ENCODE data around the gene AP5B1. TPM values are rescaled to one million over a fixed set of nuclear protein-coding genes. Genes with fewer than 3 reads are reported as not detected.

Gene AP5B1, protein sequence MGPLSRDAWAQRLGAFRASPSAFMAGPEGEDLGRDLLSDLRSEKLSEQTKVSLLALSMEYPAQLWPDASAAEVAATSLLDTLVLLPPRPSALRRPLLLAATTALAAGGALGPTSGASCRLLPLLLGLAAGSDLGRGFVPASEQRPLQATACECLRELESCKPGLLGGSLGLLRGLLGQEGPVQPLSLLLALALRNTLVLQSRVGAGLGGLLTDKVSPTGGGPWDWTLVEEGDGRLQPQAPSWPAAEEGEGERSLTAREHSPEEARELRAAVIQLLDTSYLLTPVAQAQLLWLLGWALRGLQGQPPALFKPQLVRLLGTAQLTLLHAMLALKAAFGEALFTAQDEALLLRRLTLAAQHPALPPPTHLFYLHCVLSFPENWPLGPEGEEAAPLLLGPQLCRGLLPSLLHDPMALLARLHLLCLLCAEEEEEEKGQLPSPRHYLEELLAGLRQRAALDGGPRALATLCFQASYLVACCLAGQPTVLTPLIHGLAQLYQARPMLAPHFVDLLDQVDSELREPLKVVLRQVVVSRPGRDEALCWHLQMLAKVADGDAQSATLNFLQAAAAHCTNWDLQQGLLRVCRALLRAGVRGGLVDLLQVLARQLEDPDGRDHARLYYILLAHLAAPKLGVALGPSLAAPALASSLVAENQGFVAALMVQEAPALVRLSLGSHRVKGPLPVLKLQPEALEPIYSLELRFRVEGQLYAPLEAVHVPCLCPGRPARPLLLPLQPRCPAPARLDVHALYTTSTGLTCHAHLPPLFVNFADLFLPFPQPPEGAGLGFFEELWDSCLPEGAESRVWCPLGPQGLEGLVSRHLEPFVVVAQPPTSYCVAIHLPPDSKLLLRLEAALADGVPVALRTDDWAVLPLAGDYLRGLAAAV
- total RNA-seq = 15.3 and 18.1 TPM in 2 replicates

DNA sequence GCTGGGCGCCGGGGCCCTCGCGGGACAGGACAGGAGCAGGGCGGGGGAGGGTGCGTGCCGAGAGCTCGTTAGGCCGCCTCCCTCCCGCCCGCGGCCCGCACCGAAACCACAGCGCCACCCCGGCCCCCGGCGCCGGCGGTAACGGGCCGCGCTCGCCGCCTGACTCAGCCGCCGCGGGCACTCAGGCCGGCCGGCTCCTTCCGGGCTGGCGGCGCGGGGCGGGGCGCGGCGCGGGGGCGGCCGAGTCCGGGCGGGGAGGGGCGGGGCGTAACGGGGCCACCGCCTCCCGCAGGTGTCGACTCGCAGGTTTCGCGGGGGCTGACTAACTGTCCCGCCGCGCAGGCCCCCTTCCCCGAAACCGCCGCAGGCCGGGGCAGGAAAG lies at the start of gene AP5B1:
Gene AP5B1 (minus strand): TSS at position 207 of the 382 bp plus-strand sequence. CDS start 385 bp downstream, outside the sequence.
- peak; percentile 100 for DNase-seq (ENCODE audit: insufficient read length, low spot score, missing footprints)
- Histone ChIP-seq H3K27me3 (ENCODE audit: insufficient read depth, low read length) (peaks cover 8% of the 10 kb centered on the region), H2AFZ (ENCODE audit: low read length) (peak within 1 kb of the TSS; percentile 90), H3K4me1 (ENCODE audit: insufficient read depth, low read length) (peaks cover 5% of the 10 kb centered on the region), H3K4me2 (ENCODE audit: insufficient read depth, low read length) (peak within 1 kb of the TSS; percentile 94), H3K9me3 (ENCODE audit: low read depth, low read length) (no peaks in the 10 kb centered on the region), H3K79me2 (ENCODE audit: insufficient read depth, low read length) (peaks cover 35% of the 10 kb centered on the region), H3K36me3 (ENCODE audit: insufficient read depth, low read length) (peaks cover 9% of the 10 kb centered on the region), H3K27ac (ENCODE audit: low read depth, low read length) (peak within 1 kb of the TSS; percentile 77), H3K4me3 (ENCODE audit: insufficient read depth, low read length) (peak within 1 kb of the TSS; percentile 95), H4K20me1 (ENCODE audit: insufficient read depth, low read length) (peaks cover 29% of the 10 kb centered on the region)
- TF ChIP-seq, protein P1, sequence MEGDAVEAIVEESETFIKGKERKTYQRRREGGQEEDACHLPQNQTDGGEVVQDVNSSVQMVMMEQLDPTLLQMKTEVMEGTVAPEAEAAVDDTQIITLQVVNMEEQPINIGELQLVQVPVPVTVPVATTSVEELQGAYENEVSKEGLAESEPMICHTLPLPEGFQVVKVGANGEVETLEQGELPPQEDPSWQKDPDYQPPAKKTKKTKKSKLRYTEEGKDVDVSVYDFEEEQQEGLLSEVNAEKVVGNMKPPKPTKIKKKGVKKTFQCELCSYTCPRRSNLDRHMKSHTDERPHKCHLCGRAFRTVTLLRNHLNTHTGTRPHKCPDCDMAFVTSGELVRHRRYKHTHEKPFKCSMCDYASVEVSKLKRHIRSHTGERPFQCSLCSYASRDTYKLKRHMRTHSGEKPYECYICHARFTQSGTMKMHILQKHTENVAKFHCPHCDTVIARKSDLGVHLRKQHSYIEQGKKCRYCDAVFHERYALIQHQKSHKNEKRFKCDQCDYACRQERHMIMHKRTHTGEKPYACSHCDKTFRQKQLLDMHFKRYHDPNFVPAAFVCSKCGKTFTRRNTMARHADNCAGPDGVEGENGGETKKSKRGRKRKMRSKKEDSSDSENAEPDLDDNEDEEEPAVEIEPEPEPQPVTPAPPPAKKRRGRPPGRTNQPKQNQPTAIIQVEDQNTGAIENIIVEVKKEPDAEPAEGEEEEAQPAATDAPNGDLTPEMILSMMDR (IDR thresholded peaks at IDR 0.05; ENCODE audit: extremely low read depth, low read depth, low read length) = no peak

DNA sequence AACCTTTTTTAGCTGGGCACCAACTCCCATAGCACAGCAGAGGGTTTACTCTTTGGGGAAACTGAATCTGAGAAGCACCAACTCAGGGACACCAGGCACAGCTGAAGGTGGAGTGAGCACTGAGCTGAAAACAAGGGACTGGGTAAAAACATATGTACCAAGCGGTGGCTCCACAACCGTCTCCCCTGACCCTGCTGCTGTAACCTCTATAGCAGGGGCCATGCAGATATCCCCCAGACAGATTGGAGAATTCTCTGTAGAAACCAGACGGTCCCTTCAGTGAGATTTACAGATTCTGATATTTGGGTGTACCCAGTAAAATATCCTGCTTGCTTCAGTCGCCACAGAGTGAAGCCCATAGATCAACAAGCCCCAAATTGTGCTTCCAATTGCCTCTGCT lies 48.7 kb upstream of the AP5B1 start:
- H3K79me2 ChIP-seq (ENCODE audit: insufficient read depth, low read length) = no peaks in the 10 kb centered on the region
- no peak overlapping the region for H3K4me3 ChIP-seq (ENCODE audit: insufficient read depth, low read length)
- H3K36me3 ChIP-seq (ENCODE audit: insufficient read depth, low read length) = no peaks in the 10 kb centered on the region
- H3K9me3 ChIP-seq (ENCODE audit: low read depth, low read length) = no peaks in the 10 kb centered on the region
- TF ChIP-seq, protein P1 (IDR thresholded peaks at IDR 0.05; ENCODE audit: extremely low read depth, low read depth, low read length) = no peak
- H2AFZ ChIP-seq (ENCODE audit: low read length) = no peak overlapping the region
- peaks cover 29% of the 10 kb centered on the region for H3K27me3 ChIP-seq (ENCODE audit: insufficient read depth, low read length)
- H4K20me1 ChIP-seq (ENCODE audit: insufficient read depth, low read length) = no peaks in the 10 kb centered on the region
- peaks cover 12% of the 10 kb centered on the region for H3K4me1 ChIP-seq (ENCODE audit: insufficient read depth, low read length)
- H3K4me2 ChIP-seq (ENCODE audit: insufficient read depth, low read length) = no peak overlapping the region
- no peak for DNase-seq (ENCODE audit: insufficient read length, low spot score, missing footprints)
- H3K27ac ChIP-seq (ENCODE audit: low read depth, low read length) = no peak overlapping the region

DNA sequence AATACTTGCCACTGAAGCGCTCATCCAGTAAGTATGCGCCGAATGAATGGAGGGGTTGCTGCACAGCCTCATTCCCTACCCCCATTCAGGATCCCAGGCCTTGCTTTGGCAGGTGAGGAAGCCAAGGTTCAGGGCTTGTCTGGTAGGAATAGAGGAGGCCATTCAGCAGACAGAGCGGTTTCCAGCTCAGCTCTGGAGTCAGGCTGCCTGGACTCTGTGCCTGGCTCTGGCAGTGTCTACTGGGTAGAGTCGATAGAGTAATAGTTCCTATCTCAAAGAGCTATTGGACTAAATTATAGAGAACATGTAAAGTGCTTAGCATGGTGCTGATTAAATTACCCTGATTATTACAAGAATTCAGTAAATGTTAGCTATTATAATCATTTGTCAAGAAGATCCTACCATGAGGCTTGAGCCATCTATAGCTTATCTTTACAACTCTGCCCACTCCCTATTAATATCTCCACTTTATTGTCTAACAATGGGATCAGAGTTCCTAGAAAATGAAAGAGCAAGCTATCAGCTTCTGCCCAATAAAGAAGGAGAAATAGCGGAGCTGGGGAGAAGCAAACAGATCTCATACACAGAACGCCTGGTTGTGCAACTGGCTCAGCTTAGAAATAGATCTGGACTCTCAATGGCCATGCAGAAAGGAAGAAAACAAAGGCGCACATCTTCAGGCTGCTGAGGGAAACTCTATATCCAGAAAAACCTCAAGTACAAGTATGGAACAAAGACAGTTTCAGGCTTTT lies 46.4 kb upstream of the AP5B1 start:
- no peaks in the 10 kb centered on the region for H3K4me1 ChIP-seq (ENCODE audit: insufficient read depth, low read length)

More for the DNA sequence above, 46.4 kb upstream of the AP5B1 start:
- H3K9me3 ChIP-seq (ENCODE audit: low read depth, low read length) = no peaks in the 10 kb centered on the region
- H3K27ac ChIP-seq (ENCODE audit: low read depth, low read length) = no peak overlapping the region
- no peak overlapping the region for H3K4me2 ChIP-seq (ENCODE audit: insufficient read depth, low read length)
- peaks cover 21% of the 10 kb centered on the region for H3K27me3 ChIP-seq (ENCODE audit: insufficient read depth, low read length)
- H3K79me2 ChIP-seq (ENCODE audit: insufficient read depth, low read length) = no peaks in the 10 kb centered on the region
- no peak overlapping the region for H3K4me3 ChIP-seq (ENCODE audit: insufficient read depth, low read length)
- DNase-seq (ENCODE audit: insufficient read length, low spot score, missing footprints) = no peak
- no peaks in the 10 kb centered on the region for H4K20me1 ChIP-seq (ENCODE audit: insufficient read depth, low read length)
- H2AFZ ChIP-seq (ENCODE audit: low read length) = no peak overlapping the region
- TF ChIP-seq, protein P1 (IDR thresholded peaks at IDR 0.05; ENCODE audit: extremely low read depth, low read depth, low read length) = no peak
- no peaks in the 10 kb centered on the region for H3K36me3 ChIP-seq (ENCODE audit: insufficient read depth, low read length)

Data from osteoblast (primary cell).